ENCODE results near the gene ISG20L2. TPM values are rescaled to one million over a fixed set of nuclear protein-coding genes. Genes with fewer than 3 reads are reported as not detected.

ISG20L2 gene
- total RNA-seq, 1 experiment from 2014 or later: 41.7 TPM

DNA sequence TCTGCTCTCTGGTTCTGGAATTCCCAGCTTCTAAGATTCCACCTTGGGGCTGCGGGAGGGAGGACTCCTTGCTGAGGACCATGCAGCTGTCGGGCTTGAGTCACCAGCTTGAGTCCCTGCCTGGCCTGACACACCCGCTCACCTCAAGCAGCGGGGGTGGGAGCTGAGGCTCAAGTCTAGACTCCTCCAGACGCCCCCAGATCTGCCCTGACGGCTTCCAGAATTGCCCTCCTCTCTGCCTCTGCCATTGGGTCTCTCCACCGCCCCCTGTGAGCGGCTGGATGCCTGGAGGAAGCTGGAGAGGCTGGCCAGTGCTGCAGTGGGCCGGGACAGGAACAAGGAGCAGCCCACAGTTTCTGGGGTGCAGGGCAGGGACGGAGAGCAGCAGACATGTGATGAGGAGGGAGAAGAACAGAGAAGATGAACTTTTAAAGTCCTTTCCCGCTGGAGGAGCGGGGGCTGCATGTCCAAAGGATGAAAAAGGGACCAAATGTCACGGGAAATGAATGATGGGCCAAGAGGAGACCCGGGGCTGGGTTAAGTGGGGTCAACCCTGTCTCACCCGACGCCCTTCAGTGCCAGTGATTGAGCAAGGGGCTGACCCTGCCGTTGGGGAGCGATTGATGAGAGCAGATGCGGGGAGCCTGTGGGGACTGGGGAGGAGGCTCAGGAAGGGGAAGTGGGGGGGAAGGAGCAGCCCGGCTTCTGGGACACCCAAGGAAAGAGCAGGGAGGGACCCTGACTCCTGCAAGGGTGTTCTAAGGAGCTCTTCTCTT, 36.7 kb downstream of the ISG20L2 start:
- H2AFZ ChIP-seq (ENCODE audit: low read depth, low read length, poor library complexity, severe bottlenecking): peak overlapping the region; percentile 35
- intact Hi-C loops (cut with micrococcal nuclease): no loop called here
- no peaks in the 10 kb centered on the region for H3K79me2 ChIP-seq (ENCODE audit: insufficient read depth, low read length)
- peaks cover 57 to 70% of the 10 kb centered on the region in 2 experiments for H3K4me1 ChIP-seq (ENCODE audit: control insufficient read depth in 1 of 2, insufficient read depth in 2 of 2, low read length in 2 of 2)
- H3K27ac ChIP-seq (ENCODE audit: low read depth, low read length): peak overlapping the region; percentile 72
- DNase-seq (ENCODE audit: low read depth, low spot score): no peak
- H3K4me3 ChIP-seq (replicated peaks in 1 of 2; ENCODE audit: low read depth in 1 of 2, low read length in 2 of 2): no peak overlapping the region
- peak overlapping the region; percentile 84 for H3K4me2 ChIP-seq (ENCODE audit: low read length)
- H3K27me3 ChIP-seq (ENCODE audit: insufficient read depth, low read length): no peaks in the 10 kb centered on the region
- ATAC-seq: no peak
- ChIA-PET POLR2A (interaction anchor here (1.0 to 5.0 kb wide), 4 partner anchors 12 to 36 kb away, joined by 3 to 87 read pairs (median 36); partner anchors contain the start of genes CRABP2, ISG20L2, METTL25B and NES), CTCF (interaction anchor here (1.6 to 10.0 kb wide), 5 partner anchors 16 to 236 kb away, joined by 4 to 508 read pairs (median 104); partner anchors contain the start of genes CRABP2, INSRR, ISG20L2 and METTL25B), RAD21 (ENCODE audit: low non-redundant PET in 1 of 2, low total read pairs in 2 of 2, uncharacterized antibody in 2 of 2, unreplicated experiment in 2 of 2) (interaction anchor here (1.8 to 4.0 kb wide), 5 partner anchors 14 to 168 kb away, joined by 9 to 67 read pairs (median 45); partner anchors contain the start of genes CRABP2 (in 2 of the 2) and NTRK1 (in 1 of the 2))
- no TSS peak for BruUV-seq (replicated peaks)
- no peaks in the 10 kb centered on the region for H3K9me2 ChIP-seq (ENCODE audit: insufficient read depth)
- H3K9me3 ChIP-seq (ENCODE audit: control insufficient read depth in 1 of 2, insufficient read depth in 1 of 2, low read depth in 1 of 2, low read length in 2 of 2): no peaks in the 10 kb centered on the region
- no peaks in the 10 kb centered on the region for H3K36me3 ChIP-seq (ENCODE audit: control insufficient read depth in 1 of 2, insufficient read depth in 2 of 2, low read length in 2 of 2)
- H3K9ac ChIP-seq (ENCODE audit: low read length): peak overlapping the region; percentile 39
- H4K20me1 ChIP-seq (ENCODE audit: insufficient read depth): no peaks in the 10 kb centered on the region
- TF ChIP-seq ZNF274 (IDR thresholded peaks at IDR 0.05; ENCODE audit: low read depth, low read length): no peak
- TF ChIP-seq EZH2 (IDR thresholded peaks at IDR 0.05): no peak
- no peak for TF ChIP-seq CEBPB (IDR thresholded peaks at IDR 0.05; ENCODE audit: low read depth)
- TF ChIP-seq, protein P1, sequence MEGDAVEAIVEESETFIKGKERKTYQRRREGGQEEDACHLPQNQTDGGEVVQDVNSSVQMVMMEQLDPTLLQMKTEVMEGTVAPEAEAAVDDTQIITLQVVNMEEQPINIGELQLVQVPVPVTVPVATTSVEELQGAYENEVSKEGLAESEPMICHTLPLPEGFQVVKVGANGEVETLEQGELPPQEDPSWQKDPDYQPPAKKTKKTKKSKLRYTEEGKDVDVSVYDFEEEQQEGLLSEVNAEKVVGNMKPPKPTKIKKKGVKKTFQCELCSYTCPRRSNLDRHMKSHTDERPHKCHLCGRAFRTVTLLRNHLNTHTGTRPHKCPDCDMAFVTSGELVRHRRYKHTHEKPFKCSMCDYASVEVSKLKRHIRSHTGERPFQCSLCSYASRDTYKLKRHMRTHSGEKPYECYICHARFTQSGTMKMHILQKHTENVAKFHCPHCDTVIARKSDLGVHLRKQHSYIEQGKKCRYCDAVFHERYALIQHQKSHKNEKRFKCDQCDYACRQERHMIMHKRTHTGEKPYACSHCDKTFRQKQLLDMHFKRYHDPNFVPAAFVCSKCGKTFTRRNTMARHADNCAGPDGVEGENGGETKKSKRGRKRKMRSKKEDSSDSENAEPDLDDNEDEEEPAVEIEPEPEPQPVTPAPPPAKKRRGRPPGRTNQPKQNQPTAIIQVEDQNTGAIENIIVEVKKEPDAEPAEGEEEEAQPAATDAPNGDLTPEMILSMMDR (IDR thresholded peaks at IDR 0.05 in 2 of 3, conservative IDR thresholded peaks at IDR 0.05 in 1 of 3; ENCODE audit: borderline replicate concordance in 1 of 3, insufficient read depth in 1 of 3, low read depth in 2 of 3, low read length in 2 of 3): peak in 1 of 3 experiments; percentile 12; a peak in 1 of 6 replicates
- TF ChIP-seq POLR2A (IDR thresholded peaks at IDR 0.05; ENCODE audit: borderline replicate concordance, extremely low read depth, insufficient read depth, insufficient read length): no peak
- TF ChIP-seq EGR1 (IDR thresholded peaks at IDR 0.05; ENCODE audit: low read depth): no peak

All from HCT116 (cell line).